A549 (cell line): ENCODE data around the gene ATG4A.

Experiments used
- CEBPB ChIP-seq, 2 experiments: fragments of >200 bp in 1 of 2; sonication (Bioruptor Twin) in 1 of 2; formaldehyde crosslinking in 1 of 2; IDR thresholded peaks; 2 replicates each; pipeline ENCODE4 v1.6.1; 2012 to 2016
- KDM5A ChIP-seq: fragments of 200-600 bp; sonication (generic); IDR thresholded peaks from 2 replicates; pipeline ENCODE4 v1.6.1; 2016; ENCODE audit warnings: antibody characterized with exemption, mild to moderate bottlenecking
- RCOR1 ChIP-seq: fragments of 150-350 bp; IDR thresholded peaks from 2 replicates; pipeline ENCODE4 v1.6.1; 2014; ENCODE audit warnings: antibody characterized with exemption, low read length, low read depth
- TF ChIP-seq, protein P1 (sequence below): fragments of >200 bp; sonication (Bioruptor Twin); formaldehyde crosslinking; IDR thresholded peaks from 3 replicates; pipeline ENCODE4 v1.5.1; 2016

DNA sequence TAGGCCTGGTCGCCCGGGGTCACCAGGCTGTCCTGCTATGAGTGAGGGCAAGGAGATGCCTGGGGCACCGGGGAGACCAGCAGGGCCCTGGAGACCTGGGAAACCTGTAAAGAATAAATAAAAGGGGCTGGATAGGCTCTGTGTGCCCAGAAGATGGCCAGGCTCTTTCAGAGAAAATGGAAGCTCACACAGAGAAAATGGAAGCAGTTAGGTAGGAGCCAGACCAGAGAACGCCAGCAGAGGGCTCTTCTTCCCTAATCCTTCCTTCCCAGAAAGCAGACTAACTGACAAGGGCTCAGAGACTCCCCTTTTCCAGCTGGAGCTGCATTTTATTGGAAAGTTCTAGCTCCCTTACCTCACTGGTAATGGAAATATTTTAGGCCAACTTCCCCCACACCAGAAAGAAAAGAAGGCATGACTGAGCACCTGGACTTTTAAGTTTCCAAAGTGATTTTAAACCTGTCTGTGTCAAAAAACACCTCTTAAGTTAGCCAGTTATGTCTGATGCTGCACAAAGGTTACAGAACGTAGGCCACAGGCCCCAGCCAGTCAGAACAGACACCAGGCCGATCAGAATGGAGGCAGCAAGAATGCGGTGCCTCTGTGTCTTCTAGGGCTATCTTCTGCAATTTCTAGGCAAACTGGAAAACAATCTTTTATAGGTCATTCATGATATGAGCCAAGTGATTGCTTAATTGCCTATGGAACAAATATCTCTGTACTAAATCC lies 74.0 kb downstream of the ATG4A start:
- TF ChIP-seq CEBPB (IDR thresholded peaks at IDR 0.05) = no peak
- TF ChIP-seq, protein P1, sequence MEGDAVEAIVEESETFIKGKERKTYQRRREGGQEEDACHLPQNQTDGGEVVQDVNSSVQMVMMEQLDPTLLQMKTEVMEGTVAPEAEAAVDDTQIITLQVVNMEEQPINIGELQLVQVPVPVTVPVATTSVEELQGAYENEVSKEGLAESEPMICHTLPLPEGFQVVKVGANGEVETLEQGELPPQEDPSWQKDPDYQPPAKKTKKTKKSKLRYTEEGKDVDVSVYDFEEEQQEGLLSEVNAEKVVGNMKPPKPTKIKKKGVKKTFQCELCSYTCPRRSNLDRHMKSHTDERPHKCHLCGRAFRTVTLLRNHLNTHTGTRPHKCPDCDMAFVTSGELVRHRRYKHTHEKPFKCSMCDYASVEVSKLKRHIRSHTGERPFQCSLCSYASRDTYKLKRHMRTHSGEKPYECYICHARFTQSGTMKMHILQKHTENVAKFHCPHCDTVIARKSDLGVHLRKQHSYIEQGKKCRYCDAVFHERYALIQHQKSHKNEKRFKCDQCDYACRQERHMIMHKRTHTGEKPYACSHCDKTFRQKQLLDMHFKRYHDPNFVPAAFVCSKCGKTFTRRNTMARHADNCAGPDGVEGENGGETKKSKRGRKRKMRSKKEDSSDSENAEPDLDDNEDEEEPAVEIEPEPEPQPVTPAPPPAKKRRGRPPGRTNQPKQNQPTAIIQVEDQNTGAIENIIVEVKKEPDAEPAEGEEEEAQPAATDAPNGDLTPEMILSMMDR = peak; percentile 45
- TF ChIP-seq RCOR1 = no peak
- TF ChIP-seq KDM5A = no peak
